WERI-Rb-1 (cell line): Measurements from ENCODE around the gene RLF.

Experiments
- DNase-seq: peaks from one replicate; pipeline ENCODE4 v3.0.0-alpha.2; 2020
- H3K27ac ChIP-seq: fragments of 250-450 bp; sonication (Bioruptor Pico); 2 replicates; pipeline ENCODE4 v1.5.1; 2020; ENCODE audit warnings: mild to moderate bottlenecking, moderate library complexity
- H3K27me3 ChIP-seq: fragments of 250-450 bp; sonication (Bioruptor Pico); 2 replicates; pipeline ENCODE4 v1.5.1; 2021; ENCODE audit warnings: mild to moderate bottlenecking, low read depth, moderate library complexity; ENCODE audit not compliant: insufficient read depth, severe bottlenecking
- H3K36me3 ChIP-seq: fragments of 250-450 bp; sonication (Bioruptor Pico); 2 replicates; pipeline ENCODE4 v1.5.1; 2020; ENCODE audit warnings: mild to moderate bottlenecking, moderate library complexity
- H3K4me3 ChIP-seq: 2 replicates; pipeline ENCODE4 v1.5.1; 2011; ENCODE audit warnings: low read depth, mild to moderate bottlenecking, control low read depth, low read length
- H3K9me3 ChIP-seq: fragments of 250-450 bp; sonication (Bioruptor Pico); 2 replicates; pipeline ENCODE4 v1.5.1; 2021; ENCODE audit warnings: mild to moderate bottlenecking, moderate library complexity; ENCODE audit not compliant: severe bottlenecking
- TF ChIP-seq, protein P1 (sequence below): IDR thresholded peaks from 2 replicates; pipeline ENCODE4 v1.5.1; 2011; ENCODE audit warnings: low read depth, mild to moderate bottlenecking, control low read depth, inconsistent platforms, low read length

RLF gene

DNA sequence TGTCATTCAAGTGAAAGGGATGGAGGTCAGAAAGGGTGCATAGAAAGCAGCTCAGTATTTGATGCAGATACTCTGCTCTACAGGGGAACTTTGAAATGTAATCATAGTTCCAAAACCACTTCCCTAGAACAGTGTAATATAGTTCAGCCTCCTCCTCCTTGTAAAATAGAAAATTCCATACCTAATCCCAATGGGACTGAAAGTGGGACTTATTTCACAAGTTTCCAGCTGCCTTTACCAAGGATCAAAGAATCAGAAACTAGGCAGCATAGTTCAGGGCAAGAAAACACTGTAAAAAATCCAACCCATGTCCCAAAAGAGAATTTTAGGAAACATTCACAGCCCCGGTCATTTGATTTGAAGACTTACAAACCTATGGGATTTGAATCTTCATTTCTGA, 78.4 kb downstream of the RLF start:
- TF ChIP-seq, protein P1, sequence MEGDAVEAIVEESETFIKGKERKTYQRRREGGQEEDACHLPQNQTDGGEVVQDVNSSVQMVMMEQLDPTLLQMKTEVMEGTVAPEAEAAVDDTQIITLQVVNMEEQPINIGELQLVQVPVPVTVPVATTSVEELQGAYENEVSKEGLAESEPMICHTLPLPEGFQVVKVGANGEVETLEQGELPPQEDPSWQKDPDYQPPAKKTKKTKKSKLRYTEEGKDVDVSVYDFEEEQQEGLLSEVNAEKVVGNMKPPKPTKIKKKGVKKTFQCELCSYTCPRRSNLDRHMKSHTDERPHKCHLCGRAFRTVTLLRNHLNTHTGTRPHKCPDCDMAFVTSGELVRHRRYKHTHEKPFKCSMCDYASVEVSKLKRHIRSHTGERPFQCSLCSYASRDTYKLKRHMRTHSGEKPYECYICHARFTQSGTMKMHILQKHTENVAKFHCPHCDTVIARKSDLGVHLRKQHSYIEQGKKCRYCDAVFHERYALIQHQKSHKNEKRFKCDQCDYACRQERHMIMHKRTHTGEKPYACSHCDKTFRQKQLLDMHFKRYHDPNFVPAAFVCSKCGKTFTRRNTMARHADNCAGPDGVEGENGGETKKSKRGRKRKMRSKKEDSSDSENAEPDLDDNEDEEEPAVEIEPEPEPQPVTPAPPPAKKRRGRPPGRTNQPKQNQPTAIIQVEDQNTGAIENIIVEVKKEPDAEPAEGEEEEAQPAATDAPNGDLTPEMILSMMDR = no peak
- H3K27ac ChIP-seq = no peak overlapping the region
- H3K27me3 ChIP-seq = no peaks in the 10 kb centered on the region
- H3K4me3 ChIP-seq = no peak overlapping the region
- no peak for DNase-seq
- peaks cover 38% of the 10 kb centered on the region for H3K36me3 ChIP-seq
- H3K9me3 ChIP-seq = no peaks in the 10 kb centered on the region

DNA sequence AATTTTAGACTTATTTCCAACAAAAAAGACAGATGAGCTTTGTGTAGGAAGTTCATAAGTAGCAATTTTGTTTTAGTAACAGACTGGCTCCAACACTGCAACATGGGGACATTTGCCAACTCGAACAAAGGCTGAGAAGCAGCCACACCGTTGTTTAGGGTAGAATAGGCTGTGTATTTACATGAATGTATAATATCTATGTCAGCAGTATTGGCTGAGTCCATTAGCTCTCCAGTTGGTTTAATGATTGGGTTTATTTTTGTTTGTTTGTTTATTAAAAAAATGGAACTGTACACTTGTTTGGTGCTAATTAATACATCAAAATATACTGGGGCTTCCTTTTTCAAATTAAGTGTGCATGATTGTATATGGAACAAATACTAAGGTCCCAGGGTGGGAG, 79.2 kb downstream of the RLF start:
- TF ChIP-seq, protein P1 = no peak
- DNase-seq = no peak
- Histone ChIP-seq H3K27ac (no peak overlapping the region), H3K27me3 (no peaks in the 10 kb centered on the region), H3K36me3 (peaks cover 34% of the 10 kb centered on the region), H3K4me3 (no peak overlapping the region), H3K9me3 (no peaks in the 10 kb centered on the region)

DNA sequence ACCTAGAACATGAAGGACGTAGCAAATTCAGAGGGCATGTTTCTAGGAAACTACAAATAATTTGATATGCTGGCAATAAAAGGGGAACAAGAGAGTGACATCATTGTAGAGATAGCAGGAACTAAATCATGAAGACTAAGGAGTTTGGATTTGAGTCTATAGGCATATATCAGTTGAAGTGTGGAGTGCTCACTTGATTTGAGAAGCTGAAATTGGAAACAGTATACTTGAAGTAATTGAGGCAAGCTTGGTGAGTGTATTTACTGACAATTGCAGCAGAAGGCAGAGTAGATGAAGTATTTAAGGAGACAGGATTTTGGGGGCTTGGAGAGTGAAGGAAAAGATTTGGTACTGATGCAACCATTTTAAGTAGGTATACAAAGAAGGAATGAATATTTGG, 80.2 kb downstream of the RLF start:
- H3K9me3 ChIP-seq = no peaks in the 10 kb centered on the region
- no peak for DNase-seq
- H3K36me3 ChIP-seq = peaks cover 24% of the 10 kb centered on the region
- H3K27me3 ChIP-seq = no peaks in the 10 kb centered on the region
- H3K27ac ChIP-seq = no peak overlapping the region
- H3K4me3 ChIP-seq = no peak overlapping the region
- TF ChIP-seq, protein P1 = no peak

DNA sequence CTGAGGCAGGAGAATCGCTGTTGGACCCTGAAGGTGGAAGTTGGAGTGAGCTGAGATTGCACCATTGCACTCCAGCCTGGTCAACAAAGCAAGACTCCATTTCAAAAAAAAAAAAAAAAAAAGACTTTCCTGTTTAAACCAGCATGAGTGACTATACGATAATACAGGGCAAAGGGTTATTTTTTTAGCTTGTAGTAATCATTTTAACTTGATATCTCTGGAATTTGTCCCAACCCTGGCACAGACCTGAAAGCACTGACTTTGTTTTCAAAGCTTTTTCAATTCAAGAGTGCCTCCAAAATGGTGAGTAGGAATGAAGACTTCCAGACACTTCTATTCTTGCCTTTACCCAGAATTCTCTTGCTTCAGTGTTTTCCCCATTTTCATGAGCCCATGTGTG, 82.2 kb downstream of the RLF start:
- Histone ChIP-seq H3K4me3 (no peak overlapping the region), H3K9me3 (no peaks in the 10 kb centered on the region), H3K36me3 (peaks cover 6% of the 10 kb centered on the region), H3K27ac (no peak overlapping the region), H3K27me3 (no peaks in the 10 kb centered on the region)
- TF ChIP-seq, protein P1 = no peak
- no peak for DNase-seq

DNA sequence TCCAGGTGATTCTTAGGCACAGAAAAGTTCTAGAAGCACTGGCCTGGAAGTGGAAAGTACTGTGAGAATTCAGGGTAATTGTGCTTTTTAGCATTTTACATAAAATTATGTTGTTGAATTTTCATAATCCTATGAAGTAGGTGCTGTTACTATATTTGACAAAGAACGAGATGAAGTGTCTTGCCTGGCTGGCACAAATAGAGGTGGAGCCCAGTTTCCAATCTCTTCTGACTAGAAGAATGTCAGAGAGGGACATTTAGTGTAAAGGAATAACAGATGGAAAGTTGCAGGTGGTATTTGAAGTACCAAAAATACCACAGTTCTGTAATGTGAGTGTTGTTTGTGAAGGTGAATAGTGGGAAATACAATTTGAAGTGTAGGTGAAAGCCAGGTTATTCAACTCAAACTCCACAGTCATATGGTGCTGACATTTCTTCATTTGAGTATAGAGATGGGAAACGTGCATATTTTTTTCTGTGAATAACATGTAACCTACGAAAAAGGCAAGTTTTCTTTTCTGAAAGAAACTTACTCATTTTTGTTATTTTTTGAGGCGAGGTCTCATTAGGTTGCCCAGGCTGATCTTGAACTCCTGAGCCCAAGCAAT, 83.1 kb downstream of the RLF start:
- no peak for DNase-seq
- Histone ChIP-seq H3K9me3 (no peaks in the 10 kb centered on the region), H3K4me3 (no peak overlapping the region), H3K36me3 (no peaks in the 10 kb centered on the region), H3K27ac (no peak overlapping the region), H3K27me3 (no peaks in the 10 kb centered on the region)
- TF ChIP-seq, protein P1 = no peak

DNA sequence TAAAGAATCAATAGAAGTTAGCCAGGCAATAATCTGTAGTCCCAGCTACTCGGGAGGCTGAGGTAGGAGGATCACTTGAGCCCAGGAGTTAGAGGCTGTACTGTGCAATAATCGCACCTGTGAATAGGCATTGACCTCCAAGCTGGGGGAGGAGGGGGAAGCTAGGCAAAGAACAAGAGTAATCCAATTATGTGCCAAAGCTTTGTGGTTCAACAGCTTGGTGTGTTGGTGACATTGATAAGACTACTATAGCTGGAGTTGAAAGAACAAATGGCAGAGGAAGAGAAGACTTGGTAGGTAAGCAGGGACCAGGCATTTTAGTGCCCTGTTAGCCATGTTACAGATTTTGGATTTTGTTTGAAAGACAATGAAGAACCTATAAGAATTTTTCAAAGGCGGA, 84.5 kb downstream of the RLF start:
- Histone ChIP-seq H3K27ac (no peak overlapping the region), H3K36me3 (no peaks in the 10 kb centered on the region), H3K9me3 (no peaks in the 10 kb centered on the region), H3K27me3 (no peaks in the 10 kb centered on the region), H3K4me3 (no peak overlapping the region)
- TF ChIP-seq, protein P1 = no peak
- no peak for DNase-seq
